Neural cell (in vitro differentiated cells): ENCODE measurements around the gene KCNJ3. TPM values are rescaled to one million over a fixed set of nuclear protein-coding genes. Genes with fewer than 3 reads are reported as not detected.

Experiments
- H2AFZ ChIP-seq: fragments of 200-600, 300-800 bp; sonication (generic), shearing (Covaris generic); 2 replicates; pipeline ENCODE4 v1.6.0; 2014; ENCODE audit warnings: low read depth, mild to moderate bottlenecking, antibody characterized with exemption, low read length, moderate library complexity
- H3F3A ChIP-seq: fragments of 200-600 bp; shearing (Covaris generic); 2 replicates; pipeline ENCODE4 v1.6.1; 2016; ENCODE audit warnings: mild to moderate bottlenecking, moderate library complexity, mixed read lengths, antibody characterized with exemption, low read length; ENCODE audit not compliant: insufficient read depth, poor library complexity, severe bottlenecking
- H3K27ac ChIP-seq: fragments of 200-600, 300-800 bp; sonication (generic), shearing (Covaris generic); 2 replicates; pipeline ENCODE4 v1.5.1; 2014; ENCODE audit warnings: mild to moderate bottlenecking, low read length, moderate library complexity
- H3K27me3 ChIP-seq: fragments of 300-800, 200-600 bp; sonication (generic), shearing (Covaris generic); 2 replicates; pipeline ENCODE4 v1.6.0; 2014; ENCODE audit warnings: mild to moderate bottlenecking, low read depth, low read length, moderate library complexity; ENCODE audit not compliant: insufficient read depth
- H3K36me3 ChIP-seq: fragments of 300-800, 200-600 bp; sonication (generic), shearing (Covaris generic); 2 replicates; pipeline ENCODE4 v1.5.1; 2014; ENCODE audit warnings: mild to moderate bottlenecking, antibody characterized with exemption, low read length, moderate library complexity; ENCODE audit not compliant: insufficient read depth
- H3K4me2 ChIP-seq: fragments of 300-800, 200-600 bp; sonication (generic), shearing (Covaris generic); 2 replicates; pipeline ENCODE4 v1.6.0; 2014; ENCODE audit warnings: mild to moderate bottlenecking, low read length
- H3K4me3 ChIP-seq: fragments of 300-800, 200-600 bp; sonication (generic), shearing (Covaris generic); 2 replicates; pipeline ENCODE4 v1.5.1; 2014; ENCODE audit warnings: mild to moderate bottlenecking, low read length, moderate library complexity
- H3K79me2 ChIP-seq: fragments of 200-600 bp; shearing (Covaris generic); replicated peaks from 2 replicates; pipeline ENCODE4 v1.6.0; 2014; ENCODE audit warnings: mild to moderate bottlenecking, low read length, moderate library complexity; ENCODE audit not compliant: insufficient read depth
- H3K9ac ChIP-seq: fragments of 300-800, 200-600 bp; sonication (generic), shearing (Covaris generic); 2 replicates; pipeline ENCODE4 v1.6.1; 2016; ENCODE audit warnings: mild to moderate bottlenecking, low read length, mixed read lengths
- H3K9me2 ChIP-seq: fragments of 200-600 bp; shearing (Covaris generic); 2 replicates; pipeline ENCODE4 v1.6.1; 2016; ENCODE audit warnings: mild to moderate bottlenecking, low read length, mixed read lengths; ENCODE audit not compliant: insufficient read depth
- H3K9me3 ChIP-seq: fragments of 200-600, 300-800 bp; sonication (generic), shearing (Covaris generic); 2 replicates; pipeline ENCODE4 v1.6.1; 2016; ENCODE audit warnings: mild to moderate bottlenecking, mixed run types, low read length, moderate library complexity, mixed read lengths
- H4K20me1 ChIP-seq: fragments of 200-600 bp; shearing (Covaris generic); 2 replicates; pipeline ENCODE4 v1.6.1; 2016; ENCODE audit warnings: mild to moderate bottlenecking, mixed run types; ENCODE audit not compliant: insufficient read depth
- CTCF ChIP-seq: fragments of 450-650 bp; IDR thresholded peaks from 2 replicates; pipeline ENCODE4 v1.5.1; 2014; ENCODE audit warnings: antibody characterized with exemption, mild to moderate bottlenecking, moderate library complexity; ENCODE audit not compliant: poor library complexity, severe bottlenecking
- EP300 ChIP-seq: fragments of 450-650 bp; conservative IDR thresholded peaks from 2 replicates; pipeline ENCODE4 v1.6.1; 2014; ENCODE audit warnings: antibody characterized with exemption, mild to moderate bottlenecking, moderate library complexity; ENCODE audit not compliant: poor library complexity, severe bottlenecking
- EZH2 ChIP-seq: fragments of 200-600, 300-800 bp; shearing (Covaris generic), sonication (generic); IDR thresholded peaks from 2 replicates; pipeline ENCODE4 v1.6.1; 2014; ENCODE audit warnings: antibody characterized with exemption, low read length, borderline replicate concordance, mild to moderate bottlenecking; ENCODE audit not compliant: insufficient read depth, poor library complexity, severe bottlenecking
- MXI1 ChIP-seq: fragments of 450-650 bp; conservative IDR thresholded peaks from 2 replicates; pipeline ENCODE4 v1.6.1; 2014; ENCODE audit warnings: antibody characterized with exemption, mild to moderate bottlenecking; ENCODE audit not compliant: poor library complexity, severe bottlenecking
- POLR2AphosphoS5 ChIP-seq: IDR thresholded peaks from 2 replicates; pipeline ENCODE4 v1.6.1; 2012
- RAD21 ChIP-seq: fragments of 450-650 bp; conservative IDR thresholded peaks from 2 replicates; pipeline ENCODE4 v1.6.1; 2014; ENCODE audit warnings: antibody characterized with exemption, mild to moderate bottlenecking, moderate library complexity
- REST ChIP-seq: IDR thresholded peaks from 2 replicates; pipeline ENCODE4 v1.6.1; 2012; ENCODE audit warnings: borderline replicate concordance
- SMC3 ChIP-seq: fragments of 450-650 bp; conservative IDR thresholded peaks from 2 replicates; pipeline ENCODE4 v1.6.1; 2014; ENCODE audit warnings: antibody characterized with exemption, mild to moderate bottlenecking, moderate library complexity; ENCODE audit not compliant: poor library complexity
- TAF1 ChIP-seq: IDR thresholded peaks from 2 replicates; pipeline ENCODE4 v1.6.1; 2012; ENCODE audit warnings: low read depth
- polyA plus RNA-seq: library from polyadenylated mRNA; depleted of rRNA; stranded (reverse); fragments of >200 nt; gene quantifications from 2 replicates; pipeline ENCODE4 v1.2.3, GENCODE V29; 2014

KCNJ3 gene
- polyA plus RNA-seq, 1 donor from 2014 or later, result 0.68 TPM

GRCh38 chr2:154724194-154724797 lies 25.8 kb downstream of the KCNJ3 start:
- Histone ChIP-seq H3K27ac (no peak overlapping the region), H3K4me2 (no peak overlapping the region), H3K9me2 (no peaks in the 10 kb centered on the region), H3K27me3 (no peaks in the 10 kb centered on the region), H2AFZ (no peak overlapping the region), H3K79me2 (no peaks in the 10 kb centered on the region), H4K20me1 (no peaks in the 10 kb centered on the region), H3F3A (no peaks in the 10 kb centered on the region), H3K36me3 (no peaks in the 10 kb centered on the region), H3K4me3 (no peak overlapping the region), H3K9ac (no peak overlapping the region), H3K9me3 (no peaks in the 10 kb centered on the region)
- TF ChIP-seq SMC3, result no peak

GRCh38 chr2:154740361-154740760 lies 41.9 kb downstream of the KCNJ3 start:
- H3K36me3 ChIP-seq, result no peaks in the 10 kb centered on the region
- no peak overlapping the region for H3K27ac ChIP-seq
- H3K27me3 ChIP-seq, result no peaks in the 10 kb centered on the region
- TF ChIP-seq EP300 (no peak), REST (no peak), CTCF (no peak), RAD21 (no peak), TAF1 (no peak), MXI1 (no peak), EZH2 (no peak), SMC3 (no peak), POLR2AphosphoS5 (no peak)
- no peak overlapping the region for H3K4me3 ChIP-seq
- H3K9me2 ChIP-seq, result no peaks in the 10 kb centered on the region
- H3K9ac ChIP-seq, result no peak overlapping the region
- H3K4me2 ChIP-seq, result no peak overlapping the region
- no peaks in the 10 kb centered on the region for H3K9me3 ChIP-seq
- H2AFZ ChIP-seq, result no peak overlapping the region
- H4K20me1 ChIP-seq, result no peaks in the 10 kb centered on the region
- H3K79me2 ChIP-seq, result no peaks in the 10 kb centered on the region
- H3F3A ChIP-seq, result no peaks in the 10 kb centered on the region

- Histone ChIP-seq H3K9ac (no peak overlapping the region), H3K27ac (no peak overlapping the region), H3K4me2 (no peak overlapping the region), H4K20me1 (no peaks in the 10 kb centered on the region), H3K9me2 (no peaks in the 10 kb centered on the region), H3K9me3 (no peaks in the 10 kb centered on the region), H3K79me2 (no peaks in the 10 kb centered on the region), H3K27me3 (no peaks in the 10 kb centered on the region), H3K36me3 (no peaks in the 10 kb centered on the region), H3K4me3 (no peak overlapping the region), H2AFZ (no peak overlapping the region), H3F3A (no peaks in the 10 kb centered on the region)
- no peak for TF ChIP-seq CTCF
- TF ChIP-seq MXI1, result no peak
- TF ChIP-seq POLR2AphosphoS5, result no peak
- TF ChIP-seq SMC3, result no peak
- TF ChIP-seq REST, result no peak
Observed at GRCh38 chr2:154758871-154759270, 60.4 kb downstream of the KCNJ3 start.
